GM23248 (cell line): ENCODE data around the gene CCDC77. TPM values are rescaled to one million over a fixed set of nuclear protein-coding genes. Genes with fewer than 3 reads are reported as not detected.

ENCODE experiments used
- DNase-seq: peaks from one replicate; pipeline ENCODE4 v3.0.0-alpha.2; 2015
- H2AFZ ChIP-seq: fragments of 200-600 bp; sonication (generic); 2 replicates; pipeline ENCODE4 v1.6.1; 2016; ENCODE audit warnings: antibody characterized with exemption
- H3F3A ChIP-seq: fragments of 200-600 bp; sonication (generic); 2 replicates; pipeline ENCODE4 v1.6.1; 2016; ENCODE audit warnings: mild to moderate bottlenecking, antibody characterized with exemption, mixed run types; ENCODE audit not compliant: insufficient read depth
- H3K27ac ChIP-seq: fragments of 200-600 bp; sonication (generic); 2 replicates; pipeline ENCODE4 v1.5.1; 2016; ENCODE audit warnings: mild to moderate bottlenecking
- H3K27me3 ChIP-seq: fragments of 200-600 bp; sonication (generic); replicated peaks from 2 replicates; pipeline ENCODE4 v1.6.1; 2016; ENCODE audit warnings: mild to moderate bottlenecking; ENCODE audit not compliant: insufficient read depth
- H3K36me3 ChIP-seq: fragments of 200-600 bp; sonication (generic); 2 replicates; pipeline ENCODE4 v1.6.1; 2016; ENCODE audit warnings: low read depth, mild to moderate bottlenecking
- H3K4me1 ChIP-seq: fragments of 200-600 bp; sonication (generic); 2 replicates; pipeline ENCODE4 v1.6.1; 2016; ENCODE audit warnings: mild to moderate bottlenecking; ENCODE audit not compliant: insufficient read depth
- H3K4me2 ChIP-seq: fragments of 200-600 bp; sonication (generic); one replicate; pipeline ENCODE4 v1.6.1; 2016; ENCODE audit warnings: mild to moderate bottlenecking; ENCODE audit not compliant: unreplicated experiment
- H3K4me3 ChIP-seq: fragments of 200-600 bp; sonication (generic); 2 replicates; pipeline ENCODE4 v1.5.1; 2016; ENCODE audit warnings: mild to moderate bottlenecking
- H3K79me2 ChIP-seq: fragments of 200-600 bp; sonication (generic); 2 replicates; pipeline ENCODE4 v1.6.1; 2016; ENCODE audit warnings: mild to moderate bottlenecking; ENCODE audit not compliant: insufficient read depth
- H3K9ac ChIP-seq: fragments of 200-600 bp; sonication (generic); 2 replicates; pipeline ENCODE4 v1.6.1; 2016; ENCODE audit warnings: mild to moderate bottlenecking
- H3K9me2 ChIP-seq: fragments of 200-600 bp; sonication (generic); 2 replicates; pipeline ENCODE4 v1.6.1; 2016; ENCODE audit warnings: mixed run types, mild to moderate bottlenecking, moderate library complexity; ENCODE audit not compliant: insufficient read depth
- H3K9me3 ChIP-seq: fragments of 200-600 bp; sonication (generic); one replicate; pipeline ENCODE4 v1.6.1; 2017; ENCODE audit warnings: low read depth
- H4K20me1 ChIP-seq: fragments of 200-600 bp; sonication (generic); 2 replicates; pipeline ENCODE4 v1.6.0; 2016; ENCODE audit not compliant: insufficient read depth
- EZH2 ChIP-seq: fragments of 200-600 bp; sonication (generic); IDR thresholded peaks from 2 replicates; pipeline ENCODE4 v1.6.1; 2018; ENCODE audit warnings: antibody characterized with exemption, mild to moderate bottlenecking; ENCODE audit not compliant: insufficient read depth, poor library complexity, severe bottlenecking
- EZH2phosphoT487 ChIP-seq: fragments of 200-600 bp; sonication (generic); IDR thresholded peaks from 2 replicates; pipeline ENCODE4 v1.6.1; 2018; ENCODE audit warnings: antibody characterized with exemption, moderate library complexity, mild to moderate bottlenecking, low read depth; ENCODE audit not compliant: insufficient read depth
- WGBS, 2 experiments: methylation state at CpG; one replicate each; pipeline ENCODE4 v1.1.6; 2015 to 2017; ENCODE audit warnings: low lambda C conversion rate in 2 of 2, low coverage in 1 of 2; ENCODE audit errors: missing lambda C conversion rate in 2 of 2; 5-methylcytosine and 5-hydroxymethylcytosine counted together
- in situ Hi-C: fragments of 300-500 bp; cut with MboI; formaldehyde crosslinking; loops from 2 replicates; pipeline ENCODE4 v1.15.0; 2020
- polyA plus RNA-seq: library from polyadenylated mRNA; unstranded; fragments of >200 nt; fragmentation: Nextera tagmentation; extraction: Ambion mirVana; gene quantifications from 2 replicates; pipeline ENCODE4 v1.2.1, GENCODE V29; 2016
- total RNA-seq: library from RNA; depleted of rRNA; stranded (reverse); fragments of >200 nt; shearing (Covaris generic); gene quantifications from 2 replicates; pipeline ENCODE4 v1.2.3, GENCODE V29; 2014

The CCDC77 gene
- total and polyA plus RNA-seq, 2 experiments from 2014 or later = 6.3 to 8.3 TPM

DNA sequence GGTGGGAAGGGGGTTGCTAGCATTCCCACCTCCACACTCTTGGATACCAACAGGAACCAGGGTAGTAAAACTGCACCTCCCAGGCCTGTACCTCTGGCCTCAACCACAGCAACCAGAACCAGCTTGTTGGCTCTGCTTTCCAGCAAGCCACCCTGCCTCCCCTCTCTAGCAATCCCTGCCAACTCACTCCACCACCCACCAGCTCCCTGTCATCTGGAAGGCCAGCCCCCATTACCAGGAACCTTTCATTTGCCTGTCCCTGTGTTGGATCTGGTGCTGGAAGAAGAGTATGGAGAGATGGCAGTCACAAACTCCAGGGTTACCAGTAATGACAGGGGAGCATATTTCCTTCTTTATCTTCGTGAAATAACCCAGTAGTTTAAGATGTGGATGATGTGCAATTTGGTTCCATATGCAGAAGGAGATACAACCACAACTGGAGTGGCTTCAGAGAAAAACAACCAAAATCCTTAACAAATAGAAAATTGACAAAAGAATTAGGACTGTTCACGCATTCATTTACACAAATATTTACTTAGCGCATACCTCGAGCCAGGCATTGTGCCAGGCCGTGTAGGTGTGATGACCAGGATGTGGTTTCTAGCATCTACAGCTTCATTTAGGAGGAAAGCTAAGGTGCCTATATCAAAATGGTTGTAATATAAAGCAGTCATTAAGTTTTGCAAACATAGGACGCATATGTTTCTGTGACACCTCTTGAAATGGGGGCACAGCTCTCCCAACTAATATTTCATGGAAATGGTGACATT lies 61.7 kb downstream of the CCDC77 start:
- in situ Hi-C loops = no loop called here
- TF ChIP-seq EZH2phosphoT487 = no peak
- no peak for TF ChIP-seq EZH2
- no peak overlapping the region for H3K4me3 ChIP-seq
- H3K36me3 ChIP-seq = no peaks in the 10 kb centered on the region
- H3K9me2 ChIP-seq = no peaks in the 10 kb centered on the region
- DNase-seq = no peak
- H3K27ac ChIP-seq = no peak overlapping the region
- H3K4me1 ChIP-seq = peaks cover 5% of the 10 kb centered on the region; the same call in 1 of the 2 replicates
- no peaks in the 10 kb centered on the region for H4K20me1 ChIP-seq
- no peak overlapping the region for H2AFZ ChIP-seq
- no peak overlapping the region for H3K4me2 ChIP-seq
- H3K79me2 ChIP-seq = no peaks in the 10 kb centered on the region
- H3K9me3 ChIP-seq = no peaks in the 10 kb centered on the region
- 59 to 67% methylated on average over 6 of the region's 6 CpGs for WGBS, 2 experiments
- H3K27me3 ChIP-seq = peaks cover 59% of the 10 kb centered on the region
- H3K9ac ChIP-seq = no peak overlapping the region
- H3F3A ChIP-seq = no peaks in the 10 kb centered on the region

DNA sequence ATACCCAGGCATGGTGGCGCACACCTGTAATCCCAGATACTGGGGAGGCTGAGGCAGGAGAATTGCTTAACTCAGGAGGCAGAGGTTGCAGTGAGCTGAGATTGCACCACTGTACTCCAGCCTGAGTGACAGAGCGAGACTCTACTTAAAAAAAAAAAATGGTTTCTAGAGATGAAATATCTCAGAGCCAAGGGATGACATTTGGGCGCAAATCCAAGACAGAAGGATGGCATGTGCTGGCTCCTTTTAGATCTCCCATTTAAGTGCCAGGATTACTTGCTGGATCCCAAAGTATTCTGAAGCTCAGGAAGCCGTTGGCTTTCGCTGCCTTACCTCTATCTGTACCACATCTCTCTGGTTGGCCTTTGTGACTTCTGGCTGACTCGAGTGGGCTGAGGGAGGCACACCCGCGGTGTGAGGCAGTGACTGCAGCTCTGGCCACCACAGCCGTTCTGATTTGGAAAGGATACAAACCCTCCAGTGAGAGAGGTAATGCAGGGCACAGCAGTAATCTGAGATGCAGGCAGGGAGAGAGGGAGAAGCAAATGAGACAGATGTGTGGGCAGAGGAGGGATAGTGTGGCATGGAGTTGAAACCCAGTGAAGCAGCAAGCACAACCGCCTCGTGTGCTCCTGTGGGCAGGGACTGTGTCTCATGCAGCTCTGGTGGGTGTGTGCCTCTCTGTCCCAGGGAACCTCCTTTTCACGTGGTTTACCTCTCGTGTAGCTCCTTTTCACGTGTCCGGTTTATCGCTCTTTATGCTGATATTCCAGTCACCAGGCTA lies 63.2 kb downstream of the CCDC77 start:
- Histone ChIP-seq H3K9ac (no peak overlapping the region), H3K4me3 (no peak overlapping the region), H3F3A (no peaks in the 10 kb centered on the region), H2AFZ (no peak overlapping the region), H3K9me3 (no peaks in the 10 kb centered on the region), H3K36me3 (no peaks in the 10 kb centered on the region), H3K79me2 (no peaks in the 10 kb centered on the region), H3K27me3 (peaks cover 53% of the 10 kb centered on the region), H4K20me1 (no peaks in the 10 kb centered on the region), H3K27ac (no peak overlapping the region), H3K4me2 (no peak overlapping the region), H3K9me2 (no peaks in the 10 kb centered on the region), H3K4me1 (no peaks in the 10 kb centered on the region)
- no peak for DNase-seq
- WGBS, 2 experiments = 56 to 62% methylated on average over 16 of the region's 16 CpGs
- TF ChIP-seq EZH2phosphoT487 (no peak), EZH2 (no peak)
- in situ Hi-C loops = no loop called here

DNA sequence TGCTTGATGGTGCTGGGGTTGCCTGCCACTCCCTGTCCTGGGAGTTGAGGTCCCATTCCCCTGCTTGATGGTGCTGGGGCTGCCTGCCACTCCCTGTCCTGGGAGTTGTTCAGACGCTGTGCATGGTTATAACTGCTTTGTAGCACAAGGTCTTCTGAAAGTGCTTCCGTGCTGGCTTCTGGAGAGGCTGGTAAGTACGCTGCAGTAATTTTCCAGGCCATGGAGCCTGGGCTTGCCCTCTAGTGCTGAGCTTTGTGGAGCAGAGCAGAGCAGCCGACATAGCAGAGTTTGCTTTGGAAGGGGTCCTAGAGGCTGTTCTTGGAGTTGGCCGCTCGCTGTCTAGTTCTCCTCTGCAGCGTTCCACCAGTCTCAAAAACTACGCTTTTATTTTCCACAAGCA lies 64.6 kb downstream of the CCDC77 start:
- no peaks in the 10 kb centered on the region for H3K4me1 ChIP-seq
- H3K4me3 ChIP-seq = no peak overlapping the region
- no peaks in the 10 kb centered on the region for H3K36me3 ChIP-seq
- H3K9me2 ChIP-seq = no peaks in the 10 kb centered on the region
- H3K27ac ChIP-seq = no peak overlapping the region
- H4K20me1 ChIP-seq = no peaks in the 10 kb centered on the region
- no peaks in the 10 kb centered on the region for H3K79me2 ChIP-seq
- no peak overlapping the region for H3K4me2 ChIP-seq
- WGBS, 2 experiments = 44 to 46% methylated on average over 8 of the region's 8 CpGs
- in situ Hi-C loops = no loop called here
- peaks cover 52% of the 10 kb centered on the region for H3K27me3 ChIP-seq
- no peaks in the 10 kb centered on the region for H3K9me3 ChIP-seq
- no peak overlapping the region for H3K9ac ChIP-seq
- H3F3A ChIP-seq = no peaks in the 10 kb centered on the region
- no peak overlapping the region for H2AFZ ChIP-seq
- TF ChIP-seq EZH2 = no peak
- no peak for TF ChIP-seq EZH2phosphoT487
- DNase-seq = no peak

DNA sequence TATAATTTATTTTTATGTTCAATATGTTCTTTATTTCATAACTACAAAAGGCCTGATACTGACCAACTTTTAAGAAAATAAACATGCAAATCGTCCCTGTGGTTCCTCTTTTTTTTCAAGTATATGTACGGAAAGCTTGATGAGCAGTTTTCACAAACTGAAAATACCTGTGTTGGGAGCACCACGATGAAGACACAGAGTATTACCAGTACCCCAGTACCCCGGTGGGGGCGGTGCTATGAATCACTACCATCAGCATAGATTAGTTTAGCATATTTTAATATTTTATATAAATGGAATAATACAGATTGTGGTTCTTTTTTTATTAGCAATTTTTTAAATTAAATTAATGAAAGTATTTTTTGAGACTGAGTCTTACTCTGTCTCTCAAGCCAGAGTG lies 65.3 kb downstream of the CCDC77 start:
- Histone ChIP-seq H3K79me2 (no peaks in the 10 kb centered on the region), H3K9me3 (no peaks in the 10 kb centered on the region), H3K4me1 (no peaks in the 10 kb centered on the region), H3K4me2 (no peak overlapping the region), H2AFZ (no peak overlapping the region), H3K27me3 (peaks cover 45% of the 10 kb centered on the region), H3K9me2 (no peaks in the 10 kb centered on the region), H3K4me3 (no peak overlapping the region), H4K20me1 (no peaks in the 10 kb centered on the region), H3K36me3 (no peaks in the 10 kb centered on the region), H3K27ac (no peak overlapping the region), H3F3A (no peaks in the 10 kb centered on the region), H3K9ac (no peak overlapping the region)
- TF ChIP-seq EZH2phosphoT487 = no peak
- TF ChIP-seq EZH2 = no peak
- in situ Hi-C loops = no loop called here
- 75 to 83% methylated on average over 5 of the region's 5 CpGs for WGBS, 2 experiments
- DNase-seq = no peak
